ENCODE data around the gene ADGRB2. TPM values are rescaled to one million over a fixed set of nuclear protein-coding genes. Genes with fewer than 3 reads are reported as not detected.

ADGRB2 gene
- total RNA-seq, 1 experiment from 2014 or later: 10.9 TPM

- Histone ChIP-seq H3T11ph (ENCODE audit: low read length) (no peak overlapping the region), H2BK120ac (ENCODE audit: low read depth, low read length, poor library complexity, severe bottlenecking) (no peak overlapping the region), H2BK12ac (ENCODE audit: insufficient read length, low read depth, low read length) (no peak overlapping the region), H3K79me1 (ENCODE audit: insufficient read depth, low read depth, low read length, poor library complexity, severe bottlenecking) (no peaks in the 10 kb centered on the region), H3K18ac (ENCODE audit: insufficient read length, low read depth, low read length) (no peak overlapping the region), H4K20me1 (ENCODE audit: control insufficient read depth, insufficient read depth, insufficient read length) (no peaks in the 10 kb centered on the region), H2BK15ac (ENCODE audit: low read depth, low read length) (no peak overlapping the region), H3K4me1 (ENCODE audit: insufficient read depth, low read length) (no peaks in the 10 kb centered on the region), H2BK5ac (ENCODE audit: insufficient read length, low read length) (no peak overlapping the region), H3K9me3 (ENCODE audit: control insufficient read depth, low read depth, low read length) (no peaks in the 10 kb centered on the region), H3K79me2 (ENCODE audit: insufficient read depth, low read length) (no peaks in the 10 kb centered on the region), H4K91ac (ENCODE audit: insufficient read length, low read depth, low read length) (no peak overlapping the region), H3K23me2 (ENCODE audit: insufficient read length, low read depth, low read length, poor library complexity, severe bottlenecking) (no peaks in the 10 kb centered on the region), H3K4me2 (ENCODE audit: insufficient read depth, insufficient read length, low read length) (no peak overlapping the region), H3K27ac (ENCODE audit: insufficient read length, low read depth, low read length) (no peak overlapping the region), H3K14ac (ENCODE audit: insufficient read depth, low read length) (no peak overlapping the region), H3K56ac (ENCODE audit: insufficient read length, low read depth, low read length) (no peak overlapping the region), H4K5ac (ENCODE audit: insufficient read length, low read depth, low read length) (no peak overlapping the region), H3K9ac (ENCODE audit: extremely low read depth, insufficient read length, low read length) (no peak overlapping the region), H2BK20ac (ENCODE audit: low read depth, low read length, poor library complexity, severe bottlenecking) (no peak overlapping the region), H2AK5ac (ENCODE audit: insufficient read length, low read length) (no peak overlapping the region), H2AFZ (ENCODE audit: low read length) (no peak overlapping the region), H4K8ac (replicated peaks; ENCODE audit: insufficient read length, low read depth, low read length) (no peak overlapping the region), H3K23ac (ENCODE audit: insufficient read length, low read depth, low read length) (no peak overlapping the region), H3K27me3 (ENCODE audit: insufficient read depth, low read length) (no peaks in the 10 kb centered on the region), H3K4ac (ENCODE audit: low read depth, low read length) (no peak overlapping the region)
- DNase-seq: no peak
- Mint-ChIP-seq H3K27me3 (ENCODE audit: low read depth) (0 out of 2 replicates have a peak, but pooled peaks cover 2% of the 10 kb centered on the region), H3K36me3 (ENCODE audit: insufficient read depth in 1 of 3, low read depth in 3 of 3) (no peaks in the 10 kb centered on the region; a peak in 1 of 7 replicates), H3K27ac (peak overlapping the region in 2 of 3 experiments; percentile 29 to 39; a peak in 2 of 7 replicates), H3K4me1 (peaks cover 38 to 46% of the 10 kb centered on the region in 2 experiments), H3K4me3 (no peak overlapping the region; a peak in 1 of 5 replicates), H3K9me3 (no peaks in the 10 kb centered on the region; a peak in 1 of 5 replicates)
- WGBS (ENCODE audit: extremely low coverage, insufficient read length, low lambda C conversion rate): no CpG with 5 or more reads among the region's 15 CpGs
- no peak; the same call in 1 of the 3 replicates for TF ChIP-seq CTCF (conservative IDR thresholded peaks at IDR 0.05)
Measured at GRCh38 chr1:31745946-31746670, 18.0 kb downstream of the ADGRB2 start.
